Middle frontal gyrus (tissue), 1 donor: ENCODE results near the gene SLC15A1.

Experiments used
- DNase-seq: peaks from one replicate; pipeline ENCODE4 v3.0.0-alpha.2; 2015; ENCODE audit warnings: low spot score; ENCODE audit errors: extremely low spot score

Gene SLC15A1

GRCh38 chr13:98752467-98753290 lies at the start of gene SLC15A1:
TSS of gene SLC15A1 (minus strand) at chr13:98752672. CDS start at chr13:98752598, 74 bp downstream.
- DNase-seq, result no peak

- no peak for DNase-seq
These were observed 49.4 kb upstream of the SLC15A1 start for GRCh38 chr13:98801626-98802418.

- no peak for DNase-seq
These were observed 47.6 kb upstream of the SLC15A1 start for GRCh38 chr13:98800078-98800477.

- DNase-seq, result no peak
These were observed 46.6 kb upstream of the SLC15A1 start for GRCh38 chr13:98798849-98799645.

- DNase-seq, result no peak
These were observed 45.0 kb upstream of the SLC15A1 start for GRCh38 chr13:98797456-98797855.

GRCh38 chr13:98796798-98797197 lies 44.3 kb upstream of the SLC15A1 start:
- DNase-seq, result no peak

- no peak for DNase-seq
These were observed 43.7 kb upstream of the SLC15A1 start for GRCh38 chr13:98796191-98796590.

- no peak for DNase-seq
These were observed 42.7 kb upstream of the SLC15A1 start for GRCh38 chr13:98795220-98795619.

GRCh38 chr13:98794498-98794897 lies 42.0 kb upstream of the SLC15A1 start:
- DNase-seq, result no peak

- no peak for DNase-seq
These were observed 40.5 kb upstream of the SLC15A1 start for GRCh38 chr13:98792785-98793495.

GRCh38 chr13:98792321-98792720 lies 39.8 kb upstream of the SLC15A1 start:
- DNase-seq, result no peak

- DNase-seq, result no peak
These were observed 39.1 kb upstream of the SLC15A1 start for GRCh38 chr13:98791611-98792010.

GRCh38 chr13:98787996-98788395 lies 35.5 kb upstream of the SLC15A1 start:
- no peak for DNase-seq

GRCh38 chr13:98787173-98787572 lies 34.7 kb upstream of the SLC15A1 start:
- DNase-seq, result no peak

GRCh38 chr13:98786023-98786422 lies 33.6 kb upstream of the SLC15A1 start:
- DNase-seq, result no peak

- DNase-seq, result no peak
These were observed 32.9 kb upstream of the SLC15A1 start for GRCh38 chr13:98785405-98785804.

- no peak for DNase-seq
These were observed 32.2 kb upstream of the SLC15A1 start for GRCh38 chr13:98784666-98785065.

- DNase-seq, result no peak
These were observed 31.5 kb upstream of the SLC15A1 start for GRCh38 chr13:98783856-98784478.

GRCh38 chr13:98782654-98783053 lies 30.2 kb upstream of the SLC15A1 start:
- DNase-seq, result no peak

GRCh38 chr13:98781905-98782304 lies 29.4 kb upstream of the SLC15A1 start:
- no peak for DNase-seq

- DNase-seq, result no peak
These were observed 29.0 kb upstream of the SLC15A1 start for GRCh38 chr13:98781470-98781869.
